Uterus (tissue), 4 donors: ENCODE data around the gene TBRG4. TPM values are rescaled to one million over a fixed set of nuclear protein-coding genes. Genes with fewer than 3 reads are reported as not detected.

Experiments
- DNase-seq, 2 donors: peaks; one replicate each; pipeline ENCODE4 v3.0.0-alpha.2; 2019 to 2020
- H3K27ac ChIP-seq, 2 donors: fragments of 200-600 bp; sonication (generic); 1 replicate in 1 of 2; 2 replicates in 1 of 2; pipeline ENCODE4 v1.5.1; 2016 to 2018
- H3K27me3 ChIP-seq, 2 donors: fragments of 200-600 bp; sonication (generic); one replicate each; pipeline ENCODE4 v1.5.1; 2018 to 2019; ENCODE audit warnings: control low read depth in 1 of 2
- H3K36me3 ChIP-seq, 2 donors: fragments of 200-600 bp; sonication (generic); one replicate each; pipeline ENCODE4 v1.5.1; 2019; ENCODE audit warnings: control low read depth in 1 of 2
- H3K4me1 ChIP-seq, 2 donors: fragments of 200-600 bp; sonication (generic); one replicate each; pipeline ENCODE4 v1.5.1; 2018 to 2019; ENCODE audit warnings: control low read depth in 1 of 2
- H3K4me3 ChIP-seq, 2 donors: fragments of 200-600 bp; sonication (generic); 1 replicate in 1 of 2; 2 replicates in 1 of 2; pipeline ENCODE4 v1.5.1; 2018 to 2019; ENCODE audit warnings: mild to moderate bottlenecking in 1 of 2
- H3K9me3 ChIP-seq, 2 donors: fragments of 200-600 bp; sonication (generic); one replicate each; pipeline ENCODE4 v1.5.1; 2019; ENCODE audit warnings: control low read depth in 1 of 2
- CTCF ChIP-seq, 4 experiments: fragments of 200-600 bp in 2 of 4; fragments of 450-650 bp in 2 of 4; sonication (generic) in 2 of 4; IDR thresholded peaks; one replicate each; pipeline ENCODE4 v1.5.1; 2016 to 2019; ENCODE audit warnings: antibody characterized with exemption in 4 of 4, mild to moderate bottlenecking in 2 of 4, moderate library complexity in 1 of 4
- POLR2A ChIP-seq, 2 donors: fragments of 450-650 bp; IDR thresholded peaks; one replicate each; pipeline ENCODE4 v1.6.1; 2016; ENCODE audit warnings: antibody characterized with exemption in 2 of 2, mild to moderate bottlenecking in 1 of 2, moderate library complexity in 1 of 2
- intact Hi-C: fragments of 100-400 bp; cut with DNase I; formaldehyde crosslinking; loops from one replicate; pipeline ENCODE4 v1.15.1; 2023; ENCODE audit warnings: low total_unique reads
- total RNA-seq, 4 donors: library from RNA; depleted of rRNA in 3 of 4; stranded (reverse); fragments of >200 nt in 3 of 4; gene quantifications; one replicate each; pipeline versions ENCODE4 v1.1.0 to v1.2.4, GENCODE V29; 2014 to 2023
- donor health status: DM: yes; HTN: yes; CAD: no.

Gene TBRG4
- total RNA-seq, result 10 to 100 TPM in 3 of 4 donors, 1 to 10 TPM in 1; 7.4 to 51.2 (median 42.5) TPM

- peak; percentile 70 to 93 for TF ChIP-seq POLR2A (IDR thresholded peaks at IDR 0.05)
- peak in 3 of 4 experiments; percentile 10 to 55 (median 29) for TF ChIP-seq CTCF (IDR thresholded peaks at IDR 0.05)
- no peaks in the 10 kb centered on the region for H3K27me3 ChIP-seq
- no peaks in the 10 kb centered on the region for H3K36me3 ChIP-seq
- intact Hi-C loops, result no loop called here
- no peaks in the 10 kb centered on the region for H3K9me3 ChIP-seq
- peaks cover 0 to 3% of the 10 kb centered on the region in 2 donors for H3K4me1 ChIP-seq
- peak; percentile 92 to 94 for DNase-seq
- peak within 1 kb of the TSS; percentile 92 for H3K27ac ChIP-seq
- peak within 1 kb of the TSS; percentile 50 to 89 for H3K4me3 ChIP-seq
Observed at GRCh38 chr7:45111298-45112223, at the start of gene TBRG4. Gene TBRG4 (minus strand): TSS chr7:45111697. CDS start chr7:45109237, 2,460 bp downstream.

GRCh38 chr7:45161138-45161537 is 49.6 kb upstream of the TBRG4 start:
- H3K4me1 ChIP-seq, result peaks cover 0 to 4% of the 10 kb centered on the region in 2 donors
- TF ChIP-seq CTCF (IDR thresholded peaks at IDR 0.05) (no peak), POLR2A (IDR thresholded peaks at IDR 0.05) (no peak)
- H3K4me3 ChIP-seq, result no peak overlapping the region
- H3K36me3 ChIP-seq, result no peaks in the 10 kb centered on the region
- H3K27me3 ChIP-seq, result peaks cover 0 to 3% of the 10 kb centered on the region in 2 donors
- DNase-seq, result no peak
- intact Hi-C loops, result no loop called here
- H3K9me3 ChIP-seq, result no peaks in the 10 kb centered on the region
- no peak overlapping the region for H3K27ac ChIP-seq

- peak in 1 of 2 donors; percentile 31 for DNase-seq
- Histone ChIP-seq H3K4me1 (peaks cover 0 to 4% of the 10 kb centered on the region in 2 donors), H3K36me3 (no peaks in the 10 kb centered on the region), H3K27ac (no peak overlapping the region), H3K4me3 (no peak overlapping the region), H3K9me3 (no peaks in the 10 kb centered on the region), H3K27me3 (peaks cover 0 to 3% of the 10 kb centered on the region in 2 donors)
- TF ChIP-seq POLR2A (IDR thresholded peaks at IDR 0.05), result no peak
- TF ChIP-seq CTCF (IDR thresholded peaks at IDR 0.05), result no peak
- intact Hi-C loops, result no loop called here
Observed at GRCh38 chr7:45160417-45160881, 49.0 kb upstream of the TBRG4 start.

- TF ChIP-seq POLR2A (IDR thresholded peaks at IDR 0.05) (no peak), CTCF (IDR thresholded peaks at IDR 0.05) (no peak)
- Histone ChIP-seq H3K36me3 (no peaks in the 10 kb centered on the region), H3K27me3 (peaks cover 0 to 3% of the 10 kb centered on the region in 2 donors), H3K9me3 (no peaks in the 10 kb centered on the region), H3K4me3 (no peak overlapping the region), H3K27ac (no peak overlapping the region), H3K4me1 (peaks cover 0 to 4% of the 10 kb centered on the region in 2 donors)
- intact Hi-C loops, result loop anchor here (10.0 kb wide), 1 partner anchor 96 kb away; no protein-coding TSS in a partner anchor
- no peak for DNase-seq
Observed at GRCh38 chr7:45159296-45159695, 47.8 kb upstream of the TBRG4 start.

- Histone ChIP-seq H3K27ac (no peak overlapping the region), H3K36me3 (no peaks in the 10 kb centered on the region), H3K4me1 (peaks cover 0 to 4% of the 10 kb centered on the region in 2 donors), H3K9me3 (no peaks in the 10 kb centered on the region), H3K4me3 (peak overlapping the region in 1 of 2 donors; percentile 18), H3K27me3 (peaks cover 0 to 3% of the 10 kb centered on the region in 2 donors)
- TF ChIP-seq POLR2A (IDR thresholded peaks at IDR 0.05) (no peak), CTCF (IDR thresholded peaks at IDR 0.05) (no peak)
- intact Hi-C loops, result loop anchor here (10.0 kb wide), 1 partner anchor 96 kb away; no protein-coding TSS in a partner anchor
- DNase-seq, result no peak
Observed at GRCh38 chr7:45158471-45158870, 47.0 kb upstream of the TBRG4 start.
